Nephron (organoid): ENCODE data around the gene SGSH.

Source experiments
- H3K27ac Mint-ChIP-seq, 3 experiments: 2 replicates each; pipeline ENCODE4 v1.8.0; 2020; ENCODE audit warnings: mixed read lengths in 3 of 3, mild to moderate bottlenecking in 2 of 3, moderate library complexity in 1 of 3
- H3K27me3 Mint-ChIP-seq: 2 replicates; pipeline ENCODE4 v1.8.0; 2021; ENCODE audit warnings: low read depth, mild to moderate bottlenecking, moderate library complexity, mixed read lengths
- H3K36me3 Mint-ChIP-seq: 2 replicates; pipeline ENCODE4 v1.8.0; 2020; ENCODE audit warnings: low read depth, mixed read lengths
- H3K4me1 Mint-ChIP-seq: 2 replicates; pipeline ENCODE4 v1.8.0; 2020; ENCODE audit warnings: mixed read lengths
- H3K4me3 Mint-ChIP-seq, 3 experiments: 2 replicates each; pipeline ENCODE4 v1.8.0; 2020; ENCODE audit warnings: mild to moderate bottlenecking in 3 of 3, mixed read lengths in 3 of 3, moderate library complexity in 2 of 3
- H3K9me3 Mint-ChIP-seq: 2 replicates; pipeline ENCODE4 v1.8.0; 2020; ENCODE audit warnings: mixed read lengths
- TF ChIP-seq, protein P1 (sequence below), 3 experiments: fragments of 200-600 bp; sonication (generic); IDR thresholded peaks; one replicate each; pipeline ENCODE4 v1.5.0; 2021; ENCODE audit warnings: antibody characterized with exemption in 3 of 3; ENCODE audit not compliant: unreplicated experiment in 3 of 3

Gene SGSH

DNA sequence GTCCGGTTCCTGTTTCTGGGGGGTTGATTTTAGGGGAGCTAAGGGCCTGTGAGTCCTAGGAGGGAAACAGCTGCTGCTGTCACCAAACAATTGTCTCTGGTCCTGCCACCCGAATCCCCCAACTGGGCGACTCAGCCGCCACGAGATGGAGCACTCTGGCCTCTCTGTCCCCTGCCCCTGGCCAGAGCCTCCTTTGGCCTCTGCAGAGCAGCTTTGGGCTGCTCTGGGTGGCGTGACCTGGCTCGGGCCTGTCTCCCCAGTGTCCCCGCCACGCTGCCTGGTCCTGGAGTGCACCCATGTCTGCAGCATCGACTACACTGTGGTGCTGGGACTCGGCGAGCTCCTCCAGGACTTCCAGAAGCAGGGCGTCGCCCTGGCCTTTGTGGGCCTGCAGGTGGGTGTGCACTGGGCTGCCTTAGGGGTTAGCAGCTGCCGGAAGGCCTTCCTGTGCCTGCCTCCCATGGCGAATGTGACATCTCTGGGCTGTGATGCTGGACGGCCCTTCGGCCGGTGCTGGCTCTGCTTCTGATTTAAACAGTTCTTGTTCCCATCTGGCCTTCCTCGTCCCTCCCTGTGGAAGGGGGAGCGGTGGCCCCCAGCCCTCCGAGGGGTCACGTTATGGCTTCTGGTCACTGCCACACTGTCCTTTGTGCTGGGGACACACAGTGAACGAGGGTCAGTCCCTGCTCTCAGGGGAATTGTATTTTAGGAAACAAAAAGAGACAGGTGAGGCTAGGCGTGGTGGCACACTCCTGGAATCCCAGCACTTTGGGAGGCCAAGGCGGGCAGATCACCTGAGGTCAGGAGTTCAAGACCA lies 29.0 kb upstream of the SGSH start:
- H3K27ac Mint-ChIP-seq: no peak overlapping the region
- no peak overlapping the region for H3K4me3 Mint-ChIP-seq
- H3K9me3 Mint-ChIP-seq: no peaks in the 10 kb centered on the region
- no peaks in the 10 kb centered on the region for H3K4me1 Mint-ChIP-seq
- H3K36me3 Mint-ChIP-seq: peaks cover 12% of the 10 kb centered on the region
- H3K27me3 Mint-ChIP-seq: no peaks in the 10 kb centered on the region
- TF ChIP-seq, protein P1, sequence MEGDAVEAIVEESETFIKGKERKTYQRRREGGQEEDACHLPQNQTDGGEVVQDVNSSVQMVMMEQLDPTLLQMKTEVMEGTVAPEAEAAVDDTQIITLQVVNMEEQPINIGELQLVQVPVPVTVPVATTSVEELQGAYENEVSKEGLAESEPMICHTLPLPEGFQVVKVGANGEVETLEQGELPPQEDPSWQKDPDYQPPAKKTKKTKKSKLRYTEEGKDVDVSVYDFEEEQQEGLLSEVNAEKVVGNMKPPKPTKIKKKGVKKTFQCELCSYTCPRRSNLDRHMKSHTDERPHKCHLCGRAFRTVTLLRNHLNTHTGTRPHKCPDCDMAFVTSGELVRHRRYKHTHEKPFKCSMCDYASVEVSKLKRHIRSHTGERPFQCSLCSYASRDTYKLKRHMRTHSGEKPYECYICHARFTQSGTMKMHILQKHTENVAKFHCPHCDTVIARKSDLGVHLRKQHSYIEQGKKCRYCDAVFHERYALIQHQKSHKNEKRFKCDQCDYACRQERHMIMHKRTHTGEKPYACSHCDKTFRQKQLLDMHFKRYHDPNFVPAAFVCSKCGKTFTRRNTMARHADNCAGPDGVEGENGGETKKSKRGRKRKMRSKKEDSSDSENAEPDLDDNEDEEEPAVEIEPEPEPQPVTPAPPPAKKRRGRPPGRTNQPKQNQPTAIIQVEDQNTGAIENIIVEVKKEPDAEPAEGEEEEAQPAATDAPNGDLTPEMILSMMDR (IDR thresholded peaks at IDR 0.05; ENCODE audit: unreplicated experiment in 3 of 3): no peak

DNA sequence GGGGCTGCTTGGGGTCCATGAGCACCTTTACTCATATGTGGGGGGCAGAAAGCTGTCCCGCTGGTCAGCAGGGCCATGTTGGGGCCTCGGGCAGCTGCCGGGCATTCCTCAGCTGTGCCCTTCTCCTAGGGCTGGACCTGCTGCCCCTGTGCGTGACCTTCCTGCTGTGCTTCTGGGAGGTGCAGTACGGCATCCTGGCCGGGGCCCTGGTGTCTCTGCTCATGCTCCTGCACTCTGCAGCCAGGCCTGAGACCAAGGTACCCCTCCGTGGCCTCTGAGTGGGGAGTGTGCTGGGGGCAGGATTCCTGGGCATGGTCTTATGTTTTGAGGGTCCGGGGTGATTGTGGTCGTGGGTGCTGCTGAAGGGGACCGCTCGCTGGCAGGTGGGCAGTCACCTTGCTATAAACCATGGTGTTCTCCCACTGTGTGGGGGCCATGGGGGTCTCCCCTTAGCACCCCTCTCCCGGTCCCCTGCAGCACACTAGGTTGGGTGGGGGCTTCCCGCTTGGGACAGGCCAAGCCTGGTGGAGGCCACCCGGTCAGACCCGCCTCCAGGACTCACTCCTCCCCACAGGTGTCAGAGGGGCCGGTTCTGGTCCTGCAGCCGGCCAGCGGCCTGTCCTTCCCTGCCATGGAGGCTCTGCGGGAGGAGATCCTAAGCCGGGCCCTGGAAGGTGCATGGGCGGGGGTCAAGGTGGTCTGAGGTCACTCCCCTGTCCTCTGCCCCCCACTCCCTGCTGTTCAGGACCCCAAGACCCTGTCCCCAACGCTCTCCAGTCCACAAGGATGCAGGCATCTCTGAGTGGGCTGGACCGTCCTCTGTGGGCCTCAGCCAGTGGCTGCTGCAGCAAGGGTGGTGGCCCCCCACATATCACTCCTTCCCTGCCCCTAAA lies 28.1 kb upstream of the SGSH start:
- H3K9me3 Mint-ChIP-seq: no peaks in the 10 kb centered on the region
- H3K4me3 Mint-ChIP-seq: no peak overlapping the region
- peaks cover 10% of the 10 kb centered on the region for H3K36me3 Mint-ChIP-seq
- no peak overlapping the region for H3K27ac Mint-ChIP-seq
- H3K4me1 Mint-ChIP-seq: no peaks in the 10 kb centered on the region
- TF ChIP-seq, protein P1 (IDR thresholded peaks at IDR 0.05; ENCODE audit: unreplicated experiment in 3 of 3): no peak
- no peaks in the 10 kb centered on the region for H3K27me3 Mint-ChIP-seq

DNA sequence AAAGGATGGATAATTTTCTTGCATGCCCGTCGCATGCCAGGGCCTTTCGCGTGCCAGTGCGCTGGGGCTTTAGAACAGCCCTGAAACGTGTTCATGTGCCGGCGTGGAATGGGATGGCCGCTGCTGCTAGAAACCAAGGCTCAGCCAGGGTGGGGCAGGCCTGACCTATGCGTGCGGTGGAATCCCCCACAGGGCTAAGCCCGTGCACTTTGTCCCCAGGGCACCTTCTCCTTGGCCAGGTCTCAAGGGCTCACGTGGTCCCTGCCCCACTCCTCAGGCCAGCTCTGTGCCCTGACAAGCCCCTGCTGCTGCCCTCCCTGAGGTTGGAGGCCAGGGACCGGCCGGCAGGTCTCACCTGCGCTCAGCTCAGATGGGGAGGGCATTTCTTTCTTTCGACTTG lies 27.4 kb upstream of the SGSH start:
- Mint-ChIP-seq H3K27me3 (no peaks in the 10 kb centered on the region), H3K4me1 (no peaks in the 10 kb centered on the region), H3K27ac (no peak overlapping the region), H3K36me3 (peaks cover 15% of the 10 kb centered on the region), H3K4me3 (no peak overlapping the region), H3K9me3 (no peaks in the 10 kb centered on the region)
- TF ChIP-seq, protein P1 (IDR thresholded peaks at IDR 0.05; ENCODE audit: unreplicated experiment in 3 of 3): no peak

DNA sequence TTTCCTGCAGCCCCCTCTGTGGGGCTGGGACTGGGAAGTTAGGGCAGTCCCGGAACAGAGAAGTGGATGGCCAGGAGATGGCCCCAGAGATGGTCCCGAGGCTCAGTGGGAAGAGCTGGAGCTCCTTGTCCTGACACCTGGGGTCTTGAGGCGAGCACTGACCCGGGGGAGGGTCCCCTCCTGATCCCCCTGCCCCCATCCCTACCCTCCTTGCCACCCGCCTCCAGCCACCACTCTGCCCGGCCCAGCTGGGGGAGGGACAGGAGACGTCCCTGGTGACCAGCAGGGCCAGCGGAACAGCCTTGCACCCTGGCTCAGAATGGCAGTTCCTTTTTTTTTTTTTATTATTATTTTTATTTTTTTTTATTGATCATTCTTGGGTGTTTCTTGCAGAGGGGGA lies 26.6 kb upstream of the SGSH start:
- H3K27ac Mint-ChIP-seq: no peak overlapping the region
- TF ChIP-seq, protein P1 (IDR thresholded peaks at IDR 0.05; ENCODE audit: unreplicated experiment in 3 of 3): no peak
- H3K4me1 Mint-ChIP-seq: no peaks in the 10 kb centered on the region
- no peak overlapping the region for H3K4me3 Mint-ChIP-seq
- no peaks in the 10 kb centered on the region for H3K9me3 Mint-ChIP-seq
- H3K36me3 Mint-ChIP-seq: peaks cover 21% of the 10 kb centered on the region
- H3K27me3 Mint-ChIP-seq: no peaks in the 10 kb centered on the region

DNA sequence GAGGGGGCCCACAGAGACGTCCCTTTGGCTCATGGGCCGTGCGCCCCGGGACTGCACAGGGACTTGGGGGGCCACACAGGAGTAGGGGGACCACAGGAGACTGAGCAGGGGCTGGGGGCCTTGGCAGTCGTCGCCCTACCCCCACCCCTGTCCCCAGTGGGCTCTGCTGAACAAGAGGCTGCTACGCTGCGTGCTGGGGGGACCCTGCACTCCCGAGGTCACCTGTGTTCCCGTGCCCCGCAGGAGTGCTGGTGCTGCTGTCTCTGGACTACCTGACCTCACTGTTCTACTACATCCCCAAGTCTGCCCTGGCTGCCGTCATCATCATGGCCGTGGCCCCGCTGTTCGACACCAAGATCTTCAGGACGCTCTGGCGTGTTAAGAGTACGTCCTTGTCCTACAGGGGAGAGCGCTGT lies 26.1 kb upstream of the SGSH start:
- Mint-ChIP-seq H3K36me3 (peaks cover 25% of the 10 kb centered on the region), H3K4me1 (no peaks in the 10 kb centered on the region), H3K4me3 (no peak overlapping the region), H3K27ac (no peak overlapping the region), H3K27me3 (no peaks in the 10 kb centered on the region), H3K9me3 (no peaks in the 10 kb centered on the region)
- TF ChIP-seq, protein P1 (IDR thresholded peaks at IDR 0.05; ENCODE audit: unreplicated experiment in 3 of 3): no peak
